WTC11 (cell line): Measurements from ENCODE around the gene LMO1. TPM values are rescaled to one million over a fixed set of nuclear protein-coding genes. Genes with fewer than 3 reads are reported as not detected.

Experiments used
- ATAC-seq: fragments of 200-7000 bp; cut with Tn5 transposase; 2 replicates; pipeline ENCODE4 v1.10.0; 2021; ENCODE audit warnings: mild to moderate bottlenecking, moderate library complexity
- CTCF ChIA-PET: fragments of 300-600 bp; sonication (Branson Sonifier 250); formaldehyde crosslinking; loops from one replicate; lab custom pipeline; 2021; ENCODE audit warnings: antibody characterized with exemption; lab: Charles Lee
- POLR2A ChIA-PET: fragments of 350-600 bp; sonication (Branson Sonifier 250); formaldehyde crosslinking; loops from one replicate; lab custom pipeline; 2021; ENCODE audit warnings: antibody characterized with exemption; lab: Charles Lee
- DNase-seq: peaks from one replicate; pipeline ENCODE4 v3.0.0; 2021; ENCODE audit warnings: low spot score
- H3K27ac Mint-ChIP-seq: 2 replicates; pipeline ENCODE4 v1.8.0; 2021; ENCODE audit warnings: mixed read lengths
- H3K27me3 Mint-ChIP-seq: 2 replicates; pipeline ENCODE4 v1.8.0; 2021; ENCODE audit warnings: low read depth, mild to moderate bottlenecking, moderate library complexity, mixed read lengths
- H3K36me3 Mint-ChIP-seq: 2 replicates; pipeline ENCODE4 v1.8.0; 2021; ENCODE audit warnings: mixed read lengths
- H3K4me1 Mint-ChIP-seq: 2 replicates; pipeline ENCODE4 v1.8.0; 2022; ENCODE audit warnings: mixed read lengths
- H3K4me3 Mint-ChIP-seq: 2 replicates; pipeline ENCODE4 v1.8.0; 2021; ENCODE audit warnings: mild to moderate bottlenecking, moderate library complexity, mixed read lengths
- H3K9me3 Mint-ChIP-seq: 2 replicates; pipeline ENCODE4 v1.8.0; 2021; ENCODE audit warnings: mixed read lengths
- ATF3 ChIP-seq: sonication (generic); formaldehyde crosslinking; conservative IDR thresholded peaks from 2 replicates; pipeline ENCODE4 v1.8.1; 2022; ENCODE audit warnings: mild to moderate bottlenecking, missing genetic modification reagents
- CREM ChIP-seq: sonication (generic); formaldehyde crosslinking; IDR thresholded peaks from 2 replicates; pipeline ENCODE4 v1.8.1; 2022; ENCODE audit warnings: mild to moderate bottlenecking, missing genetic modification reagents, moderate library complexity
- ETV6 ChIP-seq: sonication (generic); formaldehyde crosslinking; IDR thresholded peaks from 2 replicates; pipeline ENCODE4 v1.8.1; 2022; ENCODE audit warnings: mild to moderate bottlenecking, missing genetic modification reagents
- FOXP4 ChIP-seq: sonication (generic); formaldehyde crosslinking; IDR thresholded peaks from 2 replicates; pipeline ENCODE4 v1.8.0; 2022; ENCODE audit warnings: mild to moderate bottlenecking, missing genetic modification reagents
- GABPB1 ChIP-seq: sonication (generic); formaldehyde crosslinking; IDR thresholded peaks from 2 replicates; pipeline ENCODE4 v1.8.1; 2023; ENCODE audit warnings: mild to moderate bottlenecking, missing genetic modification reagents
- IRF2 ChIP-seq: sonication (generic); formaldehyde crosslinking; IDR thresholded peaks from 2 replicates; pipeline ENCODE4 v1.8.0; 2022; ENCODE audit warnings: low read depth, missing genetic modification reagents, borderline replicate concordance
- JUN ChIP-seq: sonication (generic); formaldehyde crosslinking; IDR thresholded peaks from 2 replicates; pipeline ENCODE4 v1.8.0; 2023; ENCODE audit warnings: mild to moderate bottlenecking, missing genetic modification reagents
- OVOL2 ChIP-seq: fragments of 250-450 bp; sonication (Bioruptor Pico); IDR thresholded peaks from 2 replicates; pipeline ENCODE4 v1.9.0; 2021; ENCODE audit warnings: mild to moderate bottlenecking, borderline replicate concordance
- PRDM15 ChIP-seq: sonication (generic); formaldehyde crosslinking; IDR thresholded peaks from 2 replicates; pipeline ENCODE4 v1.8.0; 2022; ENCODE audit warnings: missing genetic modification reagents
- PREB ChIP-seq: sonication (generic); formaldehyde crosslinking; IDR thresholded peaks from 2 replicates; pipeline ENCODE4 v1.8.1; 2022; ENCODE audit warnings: mild to moderate bottlenecking, missing genetic modification reagents, moderate library complexity, borderline replicate concordance
- USF2 ChIP-seq: sonication (generic); formaldehyde crosslinking; IDR thresholded peaks from 2 replicates; pipeline ENCODE4 v1.8.1; 2023; ENCODE audit warnings: mild to moderate bottlenecking, missing genetic modification reagents, moderate library complexity
- ZNF121 ChIP-seq: sonication (generic); formaldehyde crosslinking; IDR thresholded peaks from 2 replicates; pipeline ENCODE4 v1.8.0; 2023; ENCODE audit warnings: missing genetic modification reagents
- ZNF219 ChIP-seq: sonication (generic); formaldehyde crosslinking; IDR thresholded peaks from 2 replicates; pipeline ENCODE4 v1.8.0; 2023; ENCODE audit warnings: missing genetic modification reagents, mild to moderate bottlenecking, borderline replicate concordance
- ZNF317 ChIP-seq: sonication (generic); formaldehyde crosslinking; IDR thresholded peaks from 2 replicates; pipeline ENCODE4 v1.8.1; 2023; ENCODE audit warnings: low read depth, mild to moderate bottlenecking, moderate library complexity, missing genetic modification reagents, borderline replicate concordance
- ZNF396 ChIP-seq: fragments of 250-450 bp; sonication (Bioruptor Pico); IDR thresholded peaks from 2 replicates; pipeline ENCODE4 v1.8.0; 2021; ENCODE audit warnings: mild to moderate bottlenecking, moderate library complexity, borderline replicate concordance
- ZSCAN18 ChIP-seq: fragments of 250-450 bp; sonication (Bioruptor Pico); IDR thresholded peaks from 2 replicates; pipeline ENCODE4 v2.1.2; 2022; ENCODE audit warnings: mild to moderate bottlenecking, moderate library complexity
- total RNA-seq: library from RNA; stranded (reverse); gene quantifications from 3 replicates; pipeline ENCODE4 v1.2.3, GENCODE V29; 2021
- TF ChIP-seq, protein P1 (sequence below): sonication (generic); formaldehyde crosslinking; IDR thresholded peaks from 2 replicates; pipeline ENCODE4 v1.8.1; 2022; ENCODE audit warnings: missing genetic modification reagents, borderline replicate concordance
- TF ChIP-seq, protein P2 (sequence below): sonication (generic); formaldehyde crosslinking; IDR thresholded peaks from 2 replicates; pipeline ENCODE4 v1.8.0; 2022; ENCODE audit warnings: mild to moderate bottlenecking, missing genetic modification reagents
- TF ChIP-seq, protein P3 (sequence below): sonication (generic); formaldehyde crosslinking; IDR thresholded peaks from 2 replicates; pipeline ENCODE4 v1.8.0; 2023; ENCODE audit warnings: mild to moderate bottlenecking, missing genetic modification reagents

The LMO1 gene
- total RNA-seq, 1 experiment from 2014 or later: 0.44 TPM

- H3K4me1 Mint-ChIP-seq: peaks cover 16% of the 10 kb centered on the region
- H3K4me3 Mint-ChIP-seq: no peak overlapping the region
- no peak for TF ChIP-seq ZSCAN18
- TF ChIP-seq ETV6 (CRISPR knock-in tag): no peak
- TF ChIP-seq, protein P1, sequence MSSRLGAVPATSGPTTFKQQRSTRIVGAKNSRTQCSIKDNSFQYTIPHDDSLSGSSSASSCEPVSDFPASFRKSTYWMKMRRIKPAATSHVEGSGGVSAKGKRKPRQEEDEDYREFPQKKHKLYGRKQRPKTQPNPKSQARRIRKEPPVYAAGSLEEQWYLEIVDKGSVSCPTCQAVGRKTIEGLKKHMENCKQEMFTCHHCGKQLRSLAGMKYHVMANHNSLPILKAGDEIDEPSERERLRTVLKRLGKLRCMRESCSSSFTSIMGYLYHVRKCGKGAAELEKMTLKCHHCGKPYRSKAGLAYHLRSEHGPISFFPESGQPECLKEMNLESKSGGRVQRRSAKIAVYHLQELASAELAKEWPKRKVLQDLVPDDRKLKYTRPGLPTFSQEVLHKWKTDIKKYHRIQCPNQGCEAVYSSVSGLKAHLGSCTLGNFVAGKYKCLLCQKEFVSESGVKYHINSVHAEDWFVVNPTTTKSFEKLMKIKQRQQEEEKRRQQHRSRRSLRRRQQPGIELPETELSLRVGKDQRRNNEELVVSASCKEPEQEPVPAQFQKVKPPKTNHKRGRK (CRISPR knock-in tag): no peak
- TF ChIP-seq, protein P2, sequence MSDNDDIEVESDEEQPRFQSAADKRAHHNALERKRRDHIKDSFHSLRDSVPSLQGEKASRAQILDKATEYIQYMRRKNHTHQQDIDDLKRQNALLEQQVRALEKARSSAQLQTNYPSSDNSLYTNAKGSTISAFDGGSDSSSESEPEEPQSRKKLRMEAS (CRISPR knock-in tag): no peak
- TF ChIP-seq, all 79 proteins: peak for 0
- DNase-seq (no peak), ATAC-seq (no peak)
- H3K27me3 Mint-ChIP-seq: peaks cover 71% of the 10 kb centered on the region
- CTCF ChIA-PET: interaction anchor here (2.9 kb wide), 1 partner anchor 12 kb away, joined by 57 read pairs; no protein-coding TSS in a partner anchor
- H3K9me3 Mint-ChIP-seq: no peaks in the 10 kb centered on the region
- POLR2A ChIA-PET: no interaction called here
- H3K27ac Mint-ChIP-seq: no peak overlapping the region
- no peaks in the 10 kb centered on the region for H3K36me3 Mint-ChIP-seq
Measured at GRCh38 chr11:8261291-8261690, 2.4 kb downstream of the LMO1 start.

DNA sequence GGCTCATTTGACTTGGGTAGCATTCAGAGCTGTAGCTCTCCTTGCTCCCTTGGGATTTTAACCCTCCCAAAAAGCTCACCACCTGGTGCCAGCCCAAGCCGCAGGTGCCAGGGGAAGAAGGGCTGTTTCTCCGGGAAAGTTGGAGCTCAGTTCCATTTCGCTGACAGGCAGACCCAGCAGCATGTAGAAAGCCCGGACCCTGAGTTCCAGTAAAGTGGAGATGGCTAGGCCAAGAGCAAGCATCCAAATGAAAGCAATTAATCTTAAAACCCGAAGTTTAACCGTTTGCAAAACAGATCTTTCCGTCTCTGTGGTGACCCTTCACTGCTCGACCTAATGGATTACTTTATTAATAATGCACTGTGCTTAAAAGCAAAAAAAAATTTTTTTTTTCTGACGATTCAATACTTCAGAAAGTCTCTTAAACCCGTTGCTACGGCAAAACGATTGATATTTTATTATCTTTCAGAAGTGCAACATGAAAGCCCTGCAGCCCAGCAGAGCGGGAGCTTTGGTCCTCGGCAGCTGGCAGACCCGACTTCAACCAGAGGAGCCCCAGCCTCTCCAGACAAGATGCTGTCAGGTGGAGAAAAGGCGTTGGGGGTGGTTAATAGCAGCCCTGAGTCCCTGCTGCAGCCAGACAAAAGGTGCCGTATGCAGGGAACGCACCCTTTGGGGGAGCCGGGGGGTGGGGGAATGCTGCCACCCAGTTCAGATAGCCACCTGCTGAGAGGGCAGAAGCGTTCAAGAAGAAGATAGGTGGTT lies 3.3 kb downstream of the LMO1 start:
- CTCF ChIA-PET: interaction anchor here (1.0 to 1.4 kb wide), 2 partner anchors 13 to 30 kb away, joined by 3 to 4 read pairs; no protein-coding TSS in a partner anchor
- POLR2A ChIA-PET: no interaction called here
- no peak for DNase-seq
- peaks cover 62% of the 10 kb centered on the region for H3K27me3 Mint-ChIP-seq
- H3K27ac Mint-ChIP-seq: no peak overlapping the region
- ATAC-seq: no peak
- no peaks in the 10 kb centered on the region for H3K9me3 Mint-ChIP-seq
- TF ChIP-seq, protein P3, sequence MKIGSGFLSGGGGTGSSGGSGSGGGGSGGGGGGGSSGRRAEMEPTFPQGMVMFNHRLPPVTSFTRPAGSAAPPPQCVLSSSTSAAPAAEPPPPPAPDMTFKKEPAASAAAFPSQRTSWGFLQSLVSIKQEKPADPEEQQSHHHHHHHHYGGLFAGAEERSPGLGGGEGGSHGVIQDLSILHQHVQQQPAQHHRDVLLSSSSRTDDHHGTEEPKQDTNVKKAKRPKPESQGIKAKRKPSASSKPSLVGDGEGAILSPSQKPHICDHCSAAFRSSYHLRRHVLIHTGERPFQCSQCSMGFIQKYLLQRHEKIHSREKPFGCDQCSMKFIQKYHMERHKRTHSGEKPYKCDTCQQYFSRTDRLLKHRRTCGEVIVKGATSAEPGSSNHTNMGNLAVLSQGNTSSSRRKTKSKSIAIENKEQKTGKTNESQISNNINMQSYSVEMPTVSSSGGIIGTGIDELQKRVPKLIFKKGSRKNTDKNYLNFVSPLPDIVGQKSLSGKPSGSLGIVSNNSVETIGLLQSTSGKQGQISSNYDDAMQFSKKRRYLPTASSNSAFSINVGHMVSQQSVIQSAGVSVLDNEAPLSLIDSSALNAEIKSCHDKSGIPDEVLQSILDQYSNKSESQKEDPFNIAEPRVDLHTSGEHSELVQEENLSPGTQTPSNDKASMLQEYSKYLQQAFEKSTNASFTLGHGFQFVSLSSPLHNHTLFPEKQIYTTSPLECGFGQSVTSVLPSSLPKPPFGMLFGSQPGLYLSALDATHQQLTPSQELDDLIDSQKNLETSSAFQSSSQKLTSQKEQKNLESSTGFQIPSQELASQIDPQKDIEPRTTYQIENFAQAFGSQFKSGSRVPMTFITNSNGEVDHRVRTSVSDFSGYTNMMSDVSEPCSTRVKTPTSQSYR (CRISPR knock-in tag): no peak
- TF ChIP-seq ZNF219 (CRISPR knock-in tag): no peak
- TF ChIP-seq ZNF396 (CRISPR knock-in tag): no peak
- no peak for TF ChIP-seq GABPB1
- TF ChIP-seq ZNF317 (CRISPR knock-in tag): no peak
- TF ChIP-seq FOXP4 (CRISPR knock-in tag): no peak
- no peak for TF ChIP-seq JUN (CRISPR knock-in tag)
- no peak for TF ChIP-seq IRF2 (CRISPR knock-in tag)
- TF ChIP-seq PREB: no peak
- TF ChIP-seq ZNF121 (CRISPR knock-in tag): no peak
- no peak for TF ChIP-seq CREM (CRISPR knock-in tag)
- TF ChIP-seq PRDM15 (CRISPR knock-in tag): no peak
- no peak for TF ChIP-seq ATF3 (CRISPR knock-in tag)
- no peak for TF ChIP-seq USF2 (CRISPR knock-in tag)
- TF ChIP-seq OVOL2 (CRISPR knock-in tag): no peak
- peaks cover 16% of the 10 kb centered on the region for H3K4me1 Mint-ChIP-seq
- no peaks in the 10 kb centered on the region for H3K36me3 Mint-ChIP-seq
- H3K4me3 Mint-ChIP-seq: no peak overlapping the region
